DND-41 (cell line): ENCODE data around the gene TNFSF12.

ENCODE experiments used
- ATAC-seq: fragments of 200-7000 bp; cut with Tn5 transposase; 3 replicates; pipeline ENCODE4 v1.9.1; 2021; ENCODE audit warnings: low read depth; ENCODE audit not compliant: insufficient read depth
- DNase-seq: peaks from one replicate; pipeline ENCODE4 v3.0.0-alpha.2; 2020
- H2AFZ ChIP-seq: 2 replicates; pipeline ENCODE4 v1.6.0; 2012; ENCODE audit warnings: low read depth, low read length
- H3K27ac ChIP-seq: 2 replicates; pipeline ENCODE4 v1.5.1; 2012; ENCODE audit warnings: low read length, inconsistent platforms
- H3K27me3 ChIP-seq: fragments of 200-600 bp; sonication (generic); 2 replicates; pipeline ENCODE4 v1.6.0; 2012; ENCODE audit warnings: low read length, mild to moderate bottlenecking, inconsistent platforms; ENCODE audit not compliant: insufficient read depth, poor library complexity
- H3K36me3 ChIP-seq: 2 replicates; pipeline ENCODE4 v1.5.1; 2012; ENCODE audit warnings: low read length, inconsistent platforms; ENCODE audit not compliant: insufficient read depth
- H3K4me1 ChIP-seq: 2 replicates; pipeline ENCODE4 v1.5.1; 2012; ENCODE audit warnings: mild to moderate bottlenecking, low read length; ENCODE audit not compliant: insufficient read depth
- H3K4me2 ChIP-seq: 2 replicates; pipeline ENCODE4 v1.6.0; 2012; ENCODE audit warnings: mild to moderate bottlenecking, moderate library complexity, low read length, inconsistent platforms; ENCODE audit not compliant: insufficient read depth
- H3K4me3 ChIP-seq, 2 experiments: fragments of 200-600 bp in 1 of 2; shearing (Covaris generic) in 1 of 2; 2 replicates each; pipeline ENCODE4 v1.5.1; 2012 to 2016; ENCODE audit warnings: inconsistent platforms in 2 of 2, low read length in 2 of 2, mild to moderate bottlenecking in 2 of 2, low read depth in 1 of 2, moderate library complexity in 1 of 2
- H3K79me2 ChIP-seq: 2 replicates; pipeline ENCODE4 v1.6.0; 2012; ENCODE audit warnings: low read length, inconsistent platforms; ENCODE audit not compliant: insufficient read depth
- H3K9ac ChIP-seq: 2 replicates; pipeline ENCODE4 v1.6.0; 2012; ENCODE audit warnings: low read depth, mild to moderate bottlenecking, inconsistent platforms, low read length, moderate library complexity
- H3K9me3 ChIP-seq: 2 replicates; pipeline ENCODE4 v1.5.1; 2012; ENCODE audit warnings: low read length, moderate library complexity, mild to moderate bottlenecking, inconsistent platforms; ENCODE audit not compliant: insufficient read depth, severe bottlenecking
- H4K20me1 ChIP-seq: 2 replicates; pipeline ENCODE4 v1.6.0; 2012; ENCODE audit warnings: low read length; ENCODE audit not compliant: insufficient read depth
- EZH2 ChIP-seq: IDR thresholded peaks from 3 replicates; pipeline ENCODE4 v1.6.1; 2012; ENCODE audit warnings: borderline replicate concordance, low read depth, mild to moderate bottlenecking, moderate library complexity, low read length, inconsistent platforms; ENCODE audit not compliant: severe bottlenecking
- TF ChIP-seq, protein P1 (sequence below): IDR thresholded peaks from 2 replicates; pipeline ENCODE4 v1.5.1; 2012; ENCODE audit warnings: borderline replicate concordance, low read length, moderate library complexity, mild to moderate bottlenecking; ENCODE audit not compliant: poor library complexity, severe bottlenecking; ENCODE audit errors: extremely low read depth

The TNFSF12 gene

DNA sequence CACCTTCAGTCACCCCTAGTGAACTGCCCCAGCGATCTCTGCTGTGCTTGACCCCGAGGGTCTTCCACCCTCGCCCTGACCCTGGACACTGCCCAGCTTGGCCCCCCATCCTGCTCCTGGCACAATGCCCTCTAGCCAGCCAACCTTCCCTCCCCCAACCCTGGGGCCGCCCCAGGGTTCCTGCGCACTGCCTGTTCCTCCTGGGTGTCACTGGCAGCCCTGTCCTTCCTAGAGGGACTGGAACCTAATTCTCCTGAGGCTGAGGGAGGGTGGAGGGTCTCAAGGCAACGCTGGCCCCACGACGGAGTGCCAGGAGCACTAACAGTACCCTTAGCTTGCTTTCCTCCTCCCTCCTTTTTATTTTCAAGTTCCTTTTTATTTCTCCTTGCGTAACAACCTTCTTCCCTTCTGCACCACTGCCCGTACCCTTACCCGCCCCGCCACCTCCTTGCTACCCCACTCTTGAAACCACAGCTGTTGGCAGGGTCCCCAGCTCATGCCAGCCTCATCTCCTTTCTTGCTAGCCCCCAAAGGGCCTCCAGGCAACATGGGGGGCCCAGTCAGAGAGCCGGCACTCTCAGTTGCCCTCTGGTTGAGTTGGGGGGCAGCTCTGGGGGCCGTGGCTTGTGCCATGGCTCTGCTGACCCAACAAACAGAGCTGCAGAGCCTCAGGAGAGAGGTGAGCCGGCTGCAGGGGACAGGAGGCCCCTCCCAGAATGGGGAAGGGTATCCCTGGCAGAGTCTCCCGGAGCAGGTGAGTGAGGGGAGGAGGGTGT is 9.9 kb downstream of the TNFSF12 start, which contains the start of gene TNFSF13:
Gene TNFSF13, plus strand, starts transcription at position 207 of the 776 bp plus-strand sequence. Its CDS starts 290 bp downstream, at position 497.
- Histone ChIP-seq H3K79me2 (peaks cover 30% of the 10 kb centered on the region), H3K4me1 (peaks cover 37% of the 10 kb centered on the region), H3K4me3 (no peak within 1 kb of the TSS), H3K9me3 (no peaks in the 10 kb centered on the region), H3K4me2 (no peak within 1 kb of the TSS), H3K9ac (no peak within 1 kb of the TSS), H3K27ac (no peak within 1 kb of the TSS), H3K36me3 (peaks cover 12% of the 10 kb centered on the region), H2AFZ (no peak within 1 kb of the TSS), H3K27me3 (no peaks in the 10 kb centered on the region), H4K20me1 (peaks cover 3% of the 10 kb centered on the region; the same call in 1 of the 2 replicates)
- ATAC-seq (no peak), DNase-seq (no peak)
- no peak for TF ChIP-seq EZH2
- TF ChIP-seq, protein P1, sequence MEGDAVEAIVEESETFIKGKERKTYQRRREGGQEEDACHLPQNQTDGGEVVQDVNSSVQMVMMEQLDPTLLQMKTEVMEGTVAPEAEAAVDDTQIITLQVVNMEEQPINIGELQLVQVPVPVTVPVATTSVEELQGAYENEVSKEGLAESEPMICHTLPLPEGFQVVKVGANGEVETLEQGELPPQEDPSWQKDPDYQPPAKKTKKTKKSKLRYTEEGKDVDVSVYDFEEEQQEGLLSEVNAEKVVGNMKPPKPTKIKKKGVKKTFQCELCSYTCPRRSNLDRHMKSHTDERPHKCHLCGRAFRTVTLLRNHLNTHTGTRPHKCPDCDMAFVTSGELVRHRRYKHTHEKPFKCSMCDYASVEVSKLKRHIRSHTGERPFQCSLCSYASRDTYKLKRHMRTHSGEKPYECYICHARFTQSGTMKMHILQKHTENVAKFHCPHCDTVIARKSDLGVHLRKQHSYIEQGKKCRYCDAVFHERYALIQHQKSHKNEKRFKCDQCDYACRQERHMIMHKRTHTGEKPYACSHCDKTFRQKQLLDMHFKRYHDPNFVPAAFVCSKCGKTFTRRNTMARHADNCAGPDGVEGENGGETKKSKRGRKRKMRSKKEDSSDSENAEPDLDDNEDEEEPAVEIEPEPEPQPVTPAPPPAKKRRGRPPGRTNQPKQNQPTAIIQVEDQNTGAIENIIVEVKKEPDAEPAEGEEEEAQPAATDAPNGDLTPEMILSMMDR, result no peak

DNA sequence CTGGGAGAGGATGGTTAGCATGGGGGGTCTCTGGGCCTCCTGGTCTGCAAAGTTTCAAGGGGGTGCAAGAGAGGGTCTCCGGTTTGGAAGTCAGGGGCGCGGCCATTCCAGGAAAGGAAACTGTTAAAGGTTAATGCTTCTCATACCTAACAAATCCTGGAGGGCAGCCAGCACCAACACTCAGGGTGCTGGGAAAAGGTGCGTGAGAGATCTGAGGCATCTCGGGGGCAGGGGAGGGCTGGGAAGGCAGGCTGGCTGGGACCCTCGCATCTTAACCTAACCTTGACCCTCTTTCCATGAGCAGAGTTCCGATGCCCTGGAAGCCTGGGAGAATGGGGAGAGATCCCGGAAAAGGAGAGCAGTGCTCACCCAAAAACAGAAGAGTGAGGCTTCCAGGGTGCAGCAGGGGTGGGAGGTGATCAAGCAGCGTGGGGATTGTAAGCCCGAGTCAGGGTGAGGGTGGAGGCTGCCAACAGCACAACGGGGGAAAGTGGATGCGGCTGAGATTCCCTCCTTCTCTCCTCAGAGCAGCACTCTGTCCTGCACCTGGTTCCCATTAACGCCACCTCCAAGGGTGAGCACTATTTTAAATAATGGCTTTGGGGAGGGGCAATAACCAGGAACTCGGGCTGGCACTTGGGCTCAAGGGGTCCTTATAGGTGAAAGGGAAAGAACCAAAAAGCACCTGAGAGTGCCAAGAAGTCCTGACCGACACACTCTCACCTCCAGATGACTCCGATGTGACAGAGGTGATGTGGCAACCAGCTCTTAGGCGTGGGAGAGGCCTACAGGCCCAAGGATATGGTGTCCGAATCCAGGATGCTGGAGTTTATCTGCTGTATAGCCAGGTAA is 10.7 kb downstream of the TNFSF12 start:
- Histone ChIP-seq H3K27ac (no peak overlapping the region), H4K20me1 (peaks cover 6% of the 10 kb centered on the region; the same call in 1 of the 2 replicates), H3K9me3 (no peaks in the 10 kb centered on the region), H3K9ac (no peak overlapping the region; the same call in 1 of the 2 replicates), H3K4me3 (no peak overlapping the region), H2AFZ (no peak overlapping the region), H3K4me2 (no peak overlapping the region; the same call in 1 of the 2 replicates), H3K36me3 (peaks cover 20% of the 10 kb centered on the region), H3K79me2 (peaks cover 38% of the 10 kb centered on the region), H3K4me1 (peaks cover 41% of the 10 kb centered on the region), H3K27me3 (no peaks in the 10 kb centered on the region)
- ATAC-seq (no peak), DNase-seq (no peak)
- TF ChIP-seq EZH2, result no peak
- TF ChIP-seq, protein P1, result no peak

DNA sequence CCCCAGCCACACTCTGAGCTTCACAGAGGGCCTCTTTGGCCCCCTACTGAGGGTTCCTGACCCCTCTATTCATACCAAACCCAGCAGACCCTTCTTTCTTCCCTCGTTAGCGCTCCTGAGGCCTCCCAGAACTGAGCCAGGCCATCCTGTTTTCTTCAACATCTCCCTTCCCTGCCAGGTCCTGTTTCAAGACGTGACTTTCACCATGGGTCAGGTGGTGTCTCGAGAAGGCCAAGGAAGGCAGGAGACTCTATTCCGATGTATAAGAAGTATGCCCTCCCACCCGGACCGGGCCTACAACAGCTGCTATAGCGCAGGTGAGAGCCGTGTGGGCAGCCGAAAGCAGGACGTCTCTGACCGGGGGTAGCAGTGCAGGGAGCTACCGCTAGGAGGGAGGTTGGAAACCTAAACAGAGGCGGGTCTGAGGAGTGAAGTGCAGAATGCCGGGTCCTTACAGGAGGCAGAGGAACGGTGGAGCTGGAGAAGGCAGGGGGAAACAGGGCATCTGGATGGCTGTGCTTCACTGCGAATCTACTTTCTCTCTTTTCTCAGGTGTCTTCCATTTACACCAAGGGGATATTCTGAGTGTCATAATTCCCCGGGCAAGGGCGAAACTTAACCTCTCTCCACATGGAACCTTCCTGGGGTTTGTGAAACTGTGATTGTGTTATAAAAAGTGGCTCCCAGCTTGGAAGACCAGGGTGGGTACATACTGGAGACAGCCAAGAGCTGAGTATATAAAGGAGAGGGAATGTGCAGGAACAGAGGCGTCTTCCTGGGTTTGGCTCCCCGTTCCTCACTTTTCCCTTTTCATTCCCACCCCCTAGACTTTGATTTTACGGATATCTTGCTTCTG is 11.5 kb downstream of the TNFSF12 start:
- peak overlapping the region; percentile 86 for H3K27ac ChIP-seq
- peak overlapping the region; percentile 88 for H2AFZ ChIP-seq
- H4K20me1 ChIP-seq, result peaks cover 13% of the 10 kb centered on the region; the same call in 1 of the 2 replicates
- peak overlapping the region; percentile 90 for H3K4me2 ChIP-seq
- no peak for DNase-seq
- no peaks in the 10 kb centered on the region for H3K9me3 ChIP-seq
- H3K27me3 ChIP-seq, result no peaks in the 10 kb centered on the region
- H3K36me3 ChIP-seq, result peaks cover 28% of the 10 kb centered on the region
- H3K4me3 ChIP-seq, result peak overlapping the region; percentile 44 to 79; a peak in 3 of 4 replicates
- peaks cover 47% of the 10 kb centered on the region for H3K79me2 ChIP-seq
- TF ChIP-seq, protein P1, result no peak
- no peak for TF ChIP-seq EZH2
- peak overlapping the region; percentile 91 for H3K9ac ChIP-seq
- no peak for ATAC-seq
- peaks cover 49% of the 10 kb centered on the region for H3K4me1 ChIP-seq
